WTC11 (cell line): Measurements from ENCODE around the gene CCDC138. TPM values are rescaled to one million over a fixed set of nuclear protein-coding genes. Genes with fewer than 3 reads are reported as not detected.

Experiments
- ATAC-seq: fragments of 200-7000 bp; cut with Tn5 transposase; 2 replicates; pipeline ENCODE4 v1.10.0; 2021; ENCODE audit warnings: mild to moderate bottlenecking, moderate library complexity
- CTCF ChIA-PET: fragments of 300-600 bp; sonication (Branson Sonifier 250); formaldehyde crosslinking; loops from one replicate; lab custom pipeline; 2021; ENCODE audit warnings: antibody characterized with exemption; lab: Charles Lee
- POLR2A ChIA-PET: fragments of 350-600 bp; sonication (Branson Sonifier 250); formaldehyde crosslinking; loops from one replicate; lab custom pipeline; 2021; ENCODE audit warnings: antibody characterized with exemption; lab: Charles Lee
- DNase-seq: peaks from one replicate; pipeline ENCODE4 v3.0.0; 2021; ENCODE audit warnings: low spot score
- H3K27ac Mint-ChIP-seq: 2 replicates; pipeline ENCODE4 v1.8.0; 2021; ENCODE audit warnings: mixed read lengths
- H3K27me3 Mint-ChIP-seq: 2 replicates; pipeline ENCODE4 v1.8.0; 2021; ENCODE audit warnings: low read depth, mild to moderate bottlenecking, moderate library complexity, mixed read lengths
- H3K36me3 Mint-ChIP-seq: 2 replicates; pipeline ENCODE4 v1.8.0; 2021; ENCODE audit warnings: mixed read lengths
- H3K4me1 Mint-ChIP-seq: 2 replicates; pipeline ENCODE4 v1.8.0; 2022; ENCODE audit warnings: mixed read lengths
- H3K4me3 Mint-ChIP-seq: 2 replicates; pipeline ENCODE4 v1.8.0; 2021; ENCODE audit warnings: mild to moderate bottlenecking, moderate library complexity, mixed read lengths
- H3K9me3 Mint-ChIP-seq: 2 replicates; pipeline ENCODE4 v1.8.0; 2021; ENCODE audit warnings: mixed read lengths
- ARID4B ChIP-seq: sonication (generic); formaldehyde crosslinking; IDR thresholded peaks from 2 replicates; pipeline ENCODE4 v1.8.0; 2023; ENCODE audit warnings: missing genetic modification reagents, mild to moderate bottlenecking, borderline replicate concordance
- ATF6 ChIP-seq: sonication (generic); formaldehyde crosslinking; IDR thresholded peaks from 2 replicates; pipeline ENCODE4 v1.8.1; 2023; ENCODE audit warnings: mild to moderate bottlenecking, missing genetic modification reagents
- EMX1 ChIP-seq: fragments of 250-450 bp; sonication (Bioruptor Pico); IDR thresholded peaks from 2 replicates; pipeline ENCODE4 v1.8.0; 2021; ENCODE audit warnings: mild to moderate bottlenecking
- ETV6 ChIP-seq: sonication (generic); formaldehyde crosslinking; IDR thresholded peaks from 2 replicates; pipeline ENCODE4 v1.8.1; 2022; ENCODE audit warnings: mild to moderate bottlenecking, missing genetic modification reagents
- IRF2 ChIP-seq: sonication (generic); formaldehyde crosslinking; IDR thresholded peaks from 2 replicates; pipeline ENCODE4 v1.8.0; 2022; ENCODE audit warnings: low read depth, missing genetic modification reagents, borderline replicate concordance
- JUN ChIP-seq: sonication (generic); formaldehyde crosslinking; IDR thresholded peaks from 2 replicates; pipeline ENCODE4 v1.8.0; 2023; ENCODE audit warnings: mild to moderate bottlenecking, missing genetic modification reagents
- MYBL2 ChIP-seq: sonication (generic); formaldehyde crosslinking; IDR thresholded peaks from 2 replicates; pipeline ENCODE4 v1.8.1; 2023; ENCODE audit warnings: mild to moderate bottlenecking, moderate library complexity, missing genetic modification reagents
- NFATC4 ChIP-seq: fragments of 250-450 bp; sonication (Bioruptor Pico); IDR thresholded peaks from 2 replicates; pipeline ENCODE4 v1.9.0; 2021; ENCODE audit warnings: mild to moderate bottlenecking
- NFE2L1 ChIP-seq: sonication (generic); formaldehyde crosslinking; IDR thresholded peaks from 2 replicates; pipeline ENCODE4 v1.8.1; 2023; ENCODE audit warnings: missing genetic modification reagents
- NFYB ChIP-seq: sonication (generic); formaldehyde crosslinking; conservative IDR thresholded peaks from 2 replicates; pipeline ENCODE4 v1.8.0; 2022; ENCODE audit warnings: low read depth, missing genetic modification reagents
- NR1H2 ChIP-seq: sonication (generic); formaldehyde crosslinking; IDR thresholded peaks from 2 replicates; pipeline ENCODE4 v1.9.0; 2021; ENCODE audit warnings: mild to moderate bottlenecking, moderate library complexity, missing genetic modification reagents
- SMAD3 ChIP-seq: sonication (generic); formaldehyde crosslinking; IDR thresholded peaks from 2 replicates; pipeline ENCODE4 v1.8.0; 2022; ENCODE audit warnings: missing genetic modification reagents, mild to moderate bottlenecking, borderline replicate concordance
- TEAD4 ChIP-seq: sonication (generic); formaldehyde crosslinking; IDR thresholded peaks from 2 replicates; pipeline ENCODE4 v1.8.0; 2022; ENCODE audit warnings: mild to moderate bottlenecking, missing genetic modification reagents
- TP53 ChIP-seq: sonication (generic); formaldehyde crosslinking; IDR thresholded peaks from 2 replicates; pipeline ENCODE4 v1.8.1; 2023; ENCODE audit warnings: mild to moderate bottlenecking, missing genetic modification reagents
- ZNF138 ChIP-seq: sonication (generic); formaldehyde crosslinking; conservative IDR thresholded peaks from 2 replicates; pipeline ENCODE4 v1.8.1; 2022; ENCODE audit warnings: mild to moderate bottlenecking, moderate library complexity, missing genetic modification reagents
- ZNF396 ChIP-seq: fragments of 250-450 bp; sonication (Bioruptor Pico); IDR thresholded peaks from 2 replicates; pipeline ENCODE4 v1.8.0; 2021; ENCODE audit warnings: mild to moderate bottlenecking, moderate library complexity, borderline replicate concordance
- ZNF671 ChIP-seq: fragments of 250-450 bp; sonication (Bioruptor Pico); IDR thresholded peaks from 2 replicates; pipeline ENCODE4 v1.8.0; 2021; ENCODE audit warnings: mild to moderate bottlenecking
- total RNA-seq: library from RNA; stranded (reverse); gene quantifications from 3 replicates; pipeline ENCODE4 v1.2.3, GENCODE V29; 2021
- TF ChIP-seq, protein P1 (sequence below): fragments of 250-450 bp; sonication (Bioruptor Pico); conservative IDR thresholded peaks from 2 replicates; pipeline ENCODE4 v1.9.0; 2021; ENCODE audit warnings: mild to moderate bottlenecking

The CCDC138 gene
- total RNA-seq, 1 experiment from 2014 or later: 23.5 TPM

- no peak for TF ChIP-seq NR1H2 (CRISPR knock-in tag)
- no peak for TF ChIP-seq TEAD4 (CRISPR knock-in tag)
- TF ChIP-seq SMAD3 (CRISPR knock-in tag): no peak
- no peak for TF ChIP-seq NFYB (CRISPR knock-in tag)
- TF ChIP-seq MYBL2 (CRISPR knock-in tag): no peak
- no peak for TF ChIP-seq ZNF671 (CRISPR knock-in tag)
- TF ChIP-seq ETV6 (CRISPR knock-in tag): no peak
- TF ChIP-seq ZNF396: no peak
- TF ChIP-seq NFATC4 (CRISPR knock-in tag): no peak
- no peak for TF ChIP-seq ARID4B (CRISPR knock-in tag)
- no peak for TF ChIP-seq NFE2L1 (CRISPR knock-in tag)
- TF ChIP-seq JUN: no peak
These were observed 590 bp upstream of the CCDC138 start (continued) for GRCh38 chr2:108786008-108786353.

- H3K4me1 Mint-ChIP-seq: peaks cover 14% of the 10 kb centered on the region
- no peaks in the 10 kb centered on the region for H3K27me3 Mint-ChIP-seq
- DNase-seq (no peak), ATAC-seq (no peak)
- peak overlapping the region; percentile 68 for H3K27ac Mint-ChIP-seq
- H3K36me3 Mint-ChIP-seq: peaks cover 36% of the 10 kb centered on the region
- POLR2A ChIA-PET: no interaction called here
- TF ChIP-seq ZNF138 (CRISPR knock-in tag) (no peak), ATF6 (CRISPR knock-in tag) (no peak), EMX1 (CRISPR knock-in tag) (no peak), JUN (no peak), IRF2 (CRISPR knock-in tag) (no peak), TP53 (CRISPR knock-in tag) (no peak), ARID4B (CRISPR knock-in tag) (no peak), MYBL2 (CRISPR knock-in tag) (no peak), SMAD3 (CRISPR knock-in tag) (no peak)
- TF ChIP-seq, protein P1, sequence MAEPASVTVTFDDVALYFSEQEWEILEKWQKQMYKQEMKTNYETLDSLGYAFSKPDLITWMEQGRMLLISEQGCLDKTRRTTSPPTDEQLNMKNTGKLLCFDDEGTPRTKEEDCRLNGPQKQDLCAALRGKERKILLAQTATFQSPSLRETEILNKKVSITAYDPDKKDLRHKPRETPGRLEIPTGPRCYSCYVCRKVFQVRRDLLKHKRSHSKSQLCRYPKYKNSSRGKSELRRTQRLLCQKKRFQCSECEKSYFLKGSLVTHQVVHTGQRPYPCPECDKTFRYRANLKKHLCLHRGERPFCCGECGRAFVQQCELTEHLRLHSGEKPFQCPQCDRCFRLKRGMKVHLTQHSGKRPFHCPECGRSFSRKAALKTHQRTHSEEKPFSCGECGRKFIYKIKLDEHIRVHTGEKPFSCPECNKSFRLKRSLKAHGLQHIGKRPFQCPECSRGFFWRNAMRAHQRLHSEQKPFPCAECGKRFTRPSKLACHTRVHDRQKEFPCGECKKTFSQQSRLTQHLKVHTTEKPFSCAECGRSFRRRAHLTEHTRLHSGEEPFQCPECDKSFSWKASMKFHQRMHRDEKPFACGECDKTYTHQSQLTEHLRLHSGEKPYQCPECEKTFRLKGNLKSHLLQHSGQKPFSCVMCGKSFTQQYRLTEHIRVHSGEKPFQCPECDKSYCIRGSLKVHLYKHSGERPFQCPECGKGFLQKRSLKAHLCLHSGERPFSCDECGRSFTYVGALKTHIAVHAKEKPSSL (CRISPR knock-in tag): no peak
- CTCF ChIA-PET: no interaction called here
- no peaks in the 10 kb centered on the region for H3K9me3 Mint-ChIP-seq
- H3K4me3 Mint-ChIP-seq: peak overlapping the region; percentile 98
These were observed 608 bp downstream of the CCDC138 start for GRCh38 chr2:108787216-108787541.
